Measurements from ENCODE around the gene ZNF224. TPM values are rescaled to one million over a fixed set of nuclear protein-coding genes. Genes with fewer than 3 reads are reported as not detected.

ZNF224 gene
- total and polyA plus RNA-seq, 10 of the 15 experiments (the other 5 are each of a cell fraction or from before 2014, with no cell fraction given), result 6.8 to 39.4 (median 17.2) TPM

GRCh38 chr19:44141191-44142058 lies 47.3 kb downstream of the ZNF224 start, which contains the start of gene ZNF234 (continued):
- peak; percentile 57 for TF ChIP-seq PBX3 (IDR thresholded peaks at IDR 0.05; ENCODE audit: insufficient replicate concordance, low read depth, low read length)
- TF ChIP-seq NBN (IDR thresholded peaks at IDR 0.05), result peak; percentile 35
- TF ChIP-seq BCL11A (IDR thresholded peaks at IDR 0.05; ENCODE audit: low read depth, low read length), result no peak
- TF ChIP-seq PML (IDR thresholded peaks at IDR 0.05; ENCODE audit: low read length), result 0 out of 2 replicates have a peak, but pooled peaks have one; percentile 70
- TF ChIP-seq ELK1 (IDR thresholded peaks at IDR 0.05; ENCODE audit: low read depth, low read length), result peak; percentile 64
- peak; percentile 78 for TF ChIP-seq SIX5 (IDR thresholded peaks at IDR 0.05; ENCODE audit: low read depth, low read length, severe bottlenecking)
- TF ChIP-seq SPI1 (IDR thresholded peaks at IDR 0.05; ENCODE audit: borderline replicate concordance, insufficient read depth, low read depth, low read length), result peak; percentile 71
- TF ChIP-seq YY1 (IDR thresholded peaks at IDR 0.05; ENCODE audit: low read depth, low read length), result no peak; the same call in 1 of the 2 replicates
- TF ChIP-seq CHD1 (IDR thresholded peaks at IDR 0.05; ENCODE audit: low read depth, low read length), result no peak
- no peak for TF ChIP-seq CHD4 (IDR thresholded peaks at IDR 0.05)
- TF ChIP-seq SREBF1 (IDR thresholded peaks at IDR 0.05; ENCODE audit: low read length), result peak; percentile 7; the same call in 1 of the 2 replicates
- TF ChIP-seq GATAD2B (conservative IDR thresholded peaks at IDR 0.05; ENCODE audit: low read depth), result 0 out of 2 replicates have a peak, but pooled peaks have one; percentile 35
- peak; percentile 90 for TF ChIP-seq SMARCA5 (IDR thresholded peaks at IDR 0.05)
- TF ChIP-seq TCF7 (IDR thresholded peaks at IDR 0.05; ENCODE audit: borderline replicate concordance), result 0 out of 2 replicates have a peak, but pooled peaks have one; percentile 3
- no peak for TF ChIP-seq SUPT20H (IDR thresholded peaks at IDR 0.05; ENCODE audit: borderline replicate concordance, control insufficient read depth, low read depth, low read length)
- TF ChIP-seq E4F1 (IDR thresholded peaks at IDR 0.05; ENCODE audit: borderline replicate concordance, partially characterized antibody), result no peak
- TF ChIP-seq, protein P1, sequence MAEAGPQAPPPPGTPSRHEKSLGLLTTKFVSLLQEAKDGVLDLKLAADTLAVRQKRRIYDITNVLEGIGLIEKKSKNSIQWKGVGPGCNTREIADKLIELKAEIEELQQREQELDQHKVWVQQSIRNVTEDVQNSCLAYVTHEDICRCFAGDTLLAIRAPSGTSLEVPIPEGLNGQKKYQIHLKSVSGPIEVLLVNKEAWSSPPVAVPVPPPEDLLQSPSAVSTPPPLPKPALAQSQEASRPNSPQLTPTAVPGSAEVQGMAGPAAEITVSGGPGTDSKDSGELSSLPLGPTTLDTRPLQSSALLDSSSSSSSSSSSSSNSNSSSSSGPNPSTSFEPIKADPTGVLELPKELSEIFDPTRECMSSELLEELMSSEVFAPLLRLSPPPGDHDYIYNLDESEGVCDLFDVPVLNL (IDR thresholded peaks at IDR 0.05; ENCODE audit: low read depth, low read length), result 0 out of 2 replicates have a peak, but pooled peaks have one; percentile 33
- peak; percentile 5 to 12; a peak in 1 of 4 replicates for TF ChIP-seq BHLHE40 (IDR thresholded peaks at IDR 0.05; ENCODE audit: borderline replicate concordance in 1 of 2, low read depth in 2 of 2, low read length in 1 of 2)
- no peak for TF ChIP-seq USF1 (IDR thresholded peaks at IDR 0.05; ENCODE audit: borderline replicate concordance, extremely low read length, insufficient read depth, low read depth, low read length)
- peak; percentile 82 for TF ChIP-seq IKZF1 (conservative IDR thresholded peaks at IDR 0.05)
- no peak for TF ChIP-seq SMAD1 (IDR thresholded peaks at IDR 0.05; ENCODE audit: low read depth, partially characterized antibody)
- TF ChIP-seq SMC3 (IDR thresholded peaks at IDR 0.05; ENCODE audit: borderline replicate concordance, low read length), result 0 out of 2 replicates have a peak, but pooled peaks have one; percentile 6
- no peak for TF ChIP-seq ESRRA (IDR thresholded peaks at IDR 0.05; ENCODE audit: low read length)
